SJCRH30 (cell line): ENCODE data around the gene SH2D3A. TPM values are rescaled to one million over a fixed set of nuclear protein-coding genes. Genes with fewer than 3 reads are reported as not detected.
A peak's percentile ranks its signal among the peaks of the same experiment; 100 is the strongest.

Source experiments
- DNase-seq, 2 experiments: peaks; one replicate each; pipeline ENCODE4 v3.0.0-alpha.2; 2015 to 2020
- H3K27ac ChIP-seq: fragments of 250-450 bp; sonication (Bioruptor Pico); 2 replicates; pipeline ENCODE4 v1.5.1; 2020; ENCODE audit warnings: mild to moderate bottlenecking, moderate library complexity
- H3K27me3 ChIP-seq: fragments of 250-450 bp; sonication (Bioruptor Pico); 2 replicates; pipeline ENCODE4 v1.5.1; 2020; ENCODE audit warnings: mild to moderate bottlenecking, moderate library complexity
- H3K36me3 ChIP-seq: fragments of 250-450 bp; sonication (Bioruptor Pico); 2 replicates; pipeline ENCODE4 v1.5.1; 2020; ENCODE audit warnings: mild to moderate bottlenecking, moderate library complexity
- H3K4me1 ChIP-seq: fragments of 250-450 bp; sonication (Bioruptor Pico); 2 replicates; pipeline ENCODE4 v1.5.1; 2020; ENCODE audit warnings: mild to moderate bottlenecking, moderate library complexity
- H3K4me3 ChIP-seq: fragments of 250-450 bp; sonication (Bioruptor Pico); 2 replicates; pipeline ENCODE4 v1.5.1; 2020; ENCODE audit warnings: mild to moderate bottlenecking, moderate library complexity
- H3K9me3 ChIP-seq: fragments of 250-450 bp; sonication (Bioruptor Pico); replicated peaks from 2 replicates; pipeline ENCODE4 v1.5.1; 2020; ENCODE audit warnings: mild to moderate bottlenecking, moderate library complexity
- total RNA-seq: library from RNA; depleted of rRNA; stranded (reverse); fragments of >200 nt; shearing (Covaris generic); gene quantifications from 2 replicates; pipeline ENCODE4 v1.2.3, GENCODE V29; 2014

The SH2D3A gene
- total RNA-seq, 1 experiment from 2014 or later, result not detected

DNA sequence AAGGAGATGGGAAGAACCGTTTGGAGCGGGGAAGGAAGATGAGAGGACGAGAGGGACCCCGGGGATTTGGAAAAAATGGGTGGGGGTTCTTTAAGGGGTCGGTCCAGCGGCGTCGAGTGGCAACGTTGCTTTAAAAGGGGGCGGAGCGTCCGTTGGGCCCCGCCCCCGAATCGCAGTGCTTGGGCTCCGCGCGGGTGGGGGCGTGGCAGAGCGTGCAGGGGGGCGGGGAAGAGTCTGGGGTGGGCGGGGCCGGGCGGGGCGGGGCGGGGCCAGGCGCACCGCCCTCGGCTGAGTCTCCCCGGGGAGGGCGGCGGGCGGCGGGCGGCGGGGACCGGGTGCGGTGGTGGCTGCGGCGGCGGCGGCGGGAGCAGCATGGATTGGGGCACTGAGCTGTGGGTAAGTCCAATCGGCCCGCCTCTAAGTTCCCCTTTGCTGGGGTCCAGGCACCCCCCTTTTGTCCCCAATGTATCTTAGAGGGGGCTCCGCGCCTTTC is 27.8 kb downstream of the SH2D3A start, which contains the start of gene TRIP10:
Gene TRIP10, plus strand, starts transcription at position 291 of the 493 bp plus-strand sequence. Its CDS starts 82 bp downstream, at position 373.
- DNase-seq, result peak; percentile 74 to 88
- Histone ChIP-seq H3K4me3 (peak within 1 kb of the TSS; percentile 82), H3K4me1 (peaks cover 16% of the 10 kb centered on the region)

DNA sequence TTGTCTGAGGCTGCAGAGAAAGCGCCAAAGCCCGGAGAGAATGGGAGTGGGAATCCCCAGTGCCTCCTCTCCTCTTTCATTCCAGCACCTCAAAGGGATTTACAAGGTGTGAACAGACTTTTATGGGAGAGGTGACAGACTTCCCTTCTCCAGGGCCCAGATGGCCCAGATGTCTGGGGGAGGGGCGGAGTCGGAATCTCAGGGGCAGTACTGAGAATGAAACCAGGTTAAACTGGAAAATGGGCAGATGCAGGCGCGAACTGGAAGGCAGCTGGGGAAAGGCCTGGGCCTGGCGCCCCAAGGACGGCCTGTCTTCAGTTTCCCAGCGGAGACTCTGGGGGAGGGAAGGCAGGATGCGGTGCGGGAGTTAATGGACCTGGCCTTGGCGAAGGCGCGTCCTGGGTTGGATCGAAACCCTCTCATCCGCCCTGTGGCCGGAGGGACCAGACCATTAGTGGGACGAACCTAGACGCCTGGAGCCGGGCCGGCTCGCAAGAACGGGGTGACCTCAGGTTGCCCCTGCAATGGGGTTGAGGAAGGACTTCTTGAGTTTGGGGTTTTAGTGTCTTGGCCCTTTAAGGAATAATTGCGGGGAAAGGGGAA is 28.3 kb downstream of the SH2D3A start:
- Histone ChIP-seq H3K4me1 (peaks cover 12% of the 10 kb centered on the region), H3K36me3 (peaks cover 3% of the 10 kb centered on the region; the same call in 1 of the 2 replicates), H3K4me3 (peak overlapping the region; percentile 82), H3K9me3 (no peaks in the 10 kb centered on the region), H3K27me3 (no peaks in the 10 kb centered on the region), H3K27ac (peak overlapping the region; percentile 29; the same call in 1 of the 2 replicates)
- DNase-seq, result peak; percentile 27 to 50

More for the DNA sequence above, 27.8 kb downstream of the SH2D3A start, which contains the start of gene TRIP10:
- peak within 1 kb of the TSS; percentile 35 for H3K27ac ChIP-seq
- peaks cover 3% of the 10 kb centered on the region; the same call in 1 of the 2 replicates for H3K36me3 ChIP-seq
- H3K9me3 ChIP-seq, result no peaks in the 10 kb centered on the region
- no peaks in the 10 kb centered on the region for H3K27me3 ChIP-seq

DNA sequence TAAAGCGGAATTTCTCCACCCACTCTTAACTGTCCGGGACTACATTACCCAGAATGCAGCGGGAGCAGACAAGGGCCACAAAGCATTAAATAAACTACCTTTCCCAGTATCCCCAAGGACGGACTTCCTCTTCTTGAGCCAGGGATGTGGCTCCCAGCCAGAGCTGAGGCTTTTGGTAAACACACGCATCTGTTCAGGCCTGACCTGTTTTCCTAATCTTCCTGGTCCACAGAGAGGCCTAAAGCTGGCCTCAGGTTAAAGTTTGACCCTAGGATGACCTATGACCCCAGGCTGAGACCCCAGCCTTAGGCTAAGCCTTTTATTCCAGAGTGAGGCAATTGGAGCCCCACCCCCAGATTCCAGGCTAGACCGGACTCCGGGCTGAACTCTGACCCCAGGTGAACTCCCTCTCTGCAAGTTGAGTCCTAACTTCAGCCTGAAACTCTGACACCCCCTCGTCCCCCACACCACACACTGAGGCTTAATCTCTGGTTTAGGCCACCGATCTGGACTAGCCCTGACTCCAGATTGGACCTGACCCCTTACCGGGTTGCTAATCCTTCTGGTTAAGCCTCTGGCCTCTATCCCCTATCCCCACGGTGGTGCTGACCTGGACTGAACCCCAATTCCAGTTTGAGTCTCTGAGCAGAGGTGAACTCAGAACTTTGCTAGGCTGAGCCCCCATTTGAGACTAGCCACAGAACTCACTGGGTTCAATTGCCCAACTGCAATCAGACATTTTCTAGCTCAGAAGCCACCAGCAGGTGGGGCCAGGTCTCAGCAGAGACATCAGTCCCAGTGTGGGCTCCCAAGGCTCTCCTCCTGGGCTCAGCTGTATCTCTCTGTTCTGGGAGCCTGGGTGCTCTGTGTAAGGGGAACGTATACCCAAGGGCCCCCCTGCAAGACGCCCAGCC is 29.1 kb downstream of the SH2D3A start:
- DNase-seq, result peak; percentile 76 to 85

DNA sequence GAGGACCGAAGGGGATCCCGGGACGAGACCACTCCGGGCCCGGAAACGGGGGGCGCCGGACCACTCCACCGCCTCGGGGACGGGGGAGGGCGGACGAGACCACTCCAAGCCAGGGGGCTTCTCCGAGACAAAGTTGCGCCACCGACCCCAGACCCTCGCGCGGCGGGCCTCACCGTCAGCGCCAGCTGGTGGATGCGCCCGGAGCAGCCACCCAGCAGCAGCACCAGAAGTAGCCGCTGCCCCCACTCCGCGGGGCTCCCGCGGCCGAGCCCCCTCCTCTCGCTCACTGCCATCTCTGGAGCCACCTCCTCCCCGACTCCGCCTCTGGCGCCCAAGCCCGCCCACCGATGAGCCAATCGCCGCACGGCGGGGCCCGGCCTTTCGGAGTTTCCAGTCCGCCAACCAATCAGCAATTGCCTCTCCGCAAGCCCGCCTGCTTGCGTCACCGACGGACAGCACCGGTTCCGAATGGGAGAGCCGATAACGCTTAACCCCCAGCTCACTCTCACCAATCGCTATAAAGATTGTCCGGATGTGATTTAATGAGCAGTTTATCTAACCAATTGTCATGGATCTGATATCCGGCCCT is 29.9 kb downstream of the SH2D3A start, which contains the start of gene GPR108:
Gene GPR108, minus strand, starts transcription at position 297 of the 589 bp plus-strand sequence. Its CDS starts 4 bp downstream, at position 293.
- H3K27ac ChIP-seq, result peak within 1 kb of the TSS; percentile 95
- H3K4me3 ChIP-seq, result peak within 1 kb of the TSS; percentile 78
- H3K36me3 ChIP-seq, result no peaks in the 10 kb centered on the region
- H3K4me1 ChIP-seq, result peaks cover 12% of the 10 kb centered on the region
- no peaks in the 10 kb centered on the region for H3K9me3 ChIP-seq
- no peaks in the 10 kb centered on the region for H3K27me3 ChIP-seq
- DNase-seq, result peak; percentile 98 to 99

More for the DNA sequence above, 29.1 kb downstream of the SH2D3A start:
- Histone ChIP-seq H3K9me3 (no peaks in the 10 kb centered on the region), H3K4me3 (peak overlapping the region; percentile 8), H3K27me3 (no peaks in the 10 kb centered on the region), H3K4me1 (peaks cover 12% of the 10 kb centered on the region), H3K36me3 (no peaks in the 10 kb centered on the region), H3K27ac (no peak overlapping the region)

DNA sequence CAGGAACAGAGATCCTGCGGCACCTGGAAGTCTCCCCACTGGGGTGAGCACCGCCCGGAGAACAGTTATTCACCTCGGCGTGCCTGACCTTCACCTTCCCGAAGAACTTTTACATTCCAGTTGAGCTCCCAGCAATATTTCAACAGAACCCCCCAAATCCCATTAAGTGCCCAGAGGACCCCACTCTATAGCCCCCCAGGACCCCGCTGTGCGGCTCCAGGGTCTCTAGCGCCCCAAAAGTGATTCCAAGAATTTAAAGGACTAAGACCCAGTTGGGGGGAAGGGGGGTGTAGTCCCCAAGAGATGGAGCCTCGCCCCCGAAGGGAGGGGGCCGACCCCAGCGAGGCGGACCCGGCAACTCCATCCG is 30.3 kb downstream of the SH2D3A start:
- Histone ChIP-seq H3K9me3 (no peaks in the 10 kb centered on the region), H3K4me1 (peaks cover 12% of the 10 kb centered on the region), H3K36me3 (no peaks in the 10 kb centered on the region), H3K4me3 (peak overlapping the region; percentile 78), H3K27ac (peak overlapping the region; percentile 95), H3K27me3 (no peaks in the 10 kb centered on the region)
- no peak for DNase-seq

DNA sequence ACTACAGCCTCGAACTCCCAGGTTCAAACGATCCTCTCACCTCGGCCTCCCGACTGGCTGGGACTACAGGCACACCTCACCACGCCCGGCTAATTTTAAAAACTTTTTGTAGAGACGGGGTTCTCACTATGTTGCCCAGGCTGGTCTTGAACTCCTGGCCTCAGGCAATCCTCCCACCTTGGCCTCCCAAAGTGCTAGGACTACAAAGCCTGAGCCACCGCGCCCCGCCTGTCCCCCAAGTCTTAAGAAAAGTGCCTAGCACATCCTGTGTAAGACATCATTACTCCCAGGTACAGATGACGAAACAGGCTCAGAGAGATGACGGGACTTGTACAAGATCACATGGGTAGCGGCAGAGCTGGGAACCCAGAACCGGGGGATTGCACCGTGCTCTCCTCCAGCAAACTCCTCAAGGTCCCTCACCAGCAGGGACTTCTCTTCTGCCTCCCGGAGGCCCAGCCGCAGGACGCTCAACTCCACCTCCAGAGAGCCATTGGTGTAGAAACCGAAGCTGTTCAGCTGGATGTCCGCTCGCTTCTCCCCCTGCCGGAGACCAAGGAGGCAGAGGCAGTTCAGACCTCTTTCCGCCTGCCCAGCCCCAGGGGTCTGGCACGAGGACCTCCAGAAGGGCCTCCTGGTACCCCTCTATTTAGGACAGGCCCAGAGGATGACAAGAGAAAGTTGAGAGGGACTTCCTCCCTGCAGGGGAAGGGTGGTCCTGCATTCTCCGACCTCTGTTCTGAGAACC is 30.9 kb downstream of the SH2D3A start:
- Histone ChIP-seq H3K27me3 (no peaks in the 10 kb centered on the region), H3K4me3 (peak overlapping the region; percentile 78), H3K9me3 (no peaks in the 10 kb centered on the region), H3K36me3 (no peaks in the 10 kb centered on the region), H3K27ac (peak overlapping the region; percentile 95; the same call in 1 of the 2 replicates), H3K4me1 (peaks cover 12% of the 10 kb centered on the region)
- DNase-seq, result peak; percentile 76 to 78

DNA sequence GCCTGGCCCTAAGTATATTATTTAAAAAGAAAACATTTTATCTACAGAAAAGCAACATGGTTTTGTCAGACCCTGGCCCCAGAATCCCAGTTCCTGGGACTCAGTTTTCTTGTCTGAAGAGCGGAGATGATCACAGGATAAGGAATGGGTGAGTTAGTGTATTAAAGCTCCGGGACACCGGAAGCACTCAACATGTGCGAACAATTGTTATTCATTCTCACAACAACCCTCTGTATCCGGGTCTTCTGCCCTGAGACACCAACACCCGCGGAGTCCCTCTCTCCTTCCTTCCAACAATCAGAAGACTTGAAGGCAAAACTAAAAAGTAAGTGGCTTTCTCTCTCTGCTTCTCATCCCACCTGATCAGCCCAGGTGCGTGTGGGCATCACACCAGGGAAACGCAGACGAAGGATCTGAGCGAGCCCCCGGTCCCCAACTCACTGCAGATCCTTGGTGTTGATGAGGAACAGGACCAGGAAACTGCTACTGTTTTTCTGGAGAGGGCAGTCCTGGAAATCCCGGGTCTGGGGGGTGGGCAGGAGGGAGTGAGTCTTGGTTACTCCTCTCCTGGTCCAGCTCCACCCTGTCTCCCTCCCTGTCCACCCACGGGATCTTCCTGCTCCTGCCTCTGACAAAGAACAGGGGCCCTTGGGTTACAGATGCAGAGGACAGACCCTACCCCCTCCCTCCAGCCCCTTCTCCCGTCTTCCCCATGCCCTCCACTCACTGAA is 31.9 kb downstream of the SH2D3A start:
- no peak overlapping the region for H3K4me3 ChIP-seq
- H3K4me1 ChIP-seq, result peaks cover 12% of the 10 kb centered on the region
- no peak for DNase-seq
- no peaks in the 10 kb centered on the region for H3K27me3 ChIP-seq
- H3K27ac ChIP-seq, result no peak overlapping the region
- no peaks in the 10 kb centered on the region for H3K9me3 ChIP-seq
- H3K36me3 ChIP-seq, result no peaks in the 10 kb centered on the region

DNA sequence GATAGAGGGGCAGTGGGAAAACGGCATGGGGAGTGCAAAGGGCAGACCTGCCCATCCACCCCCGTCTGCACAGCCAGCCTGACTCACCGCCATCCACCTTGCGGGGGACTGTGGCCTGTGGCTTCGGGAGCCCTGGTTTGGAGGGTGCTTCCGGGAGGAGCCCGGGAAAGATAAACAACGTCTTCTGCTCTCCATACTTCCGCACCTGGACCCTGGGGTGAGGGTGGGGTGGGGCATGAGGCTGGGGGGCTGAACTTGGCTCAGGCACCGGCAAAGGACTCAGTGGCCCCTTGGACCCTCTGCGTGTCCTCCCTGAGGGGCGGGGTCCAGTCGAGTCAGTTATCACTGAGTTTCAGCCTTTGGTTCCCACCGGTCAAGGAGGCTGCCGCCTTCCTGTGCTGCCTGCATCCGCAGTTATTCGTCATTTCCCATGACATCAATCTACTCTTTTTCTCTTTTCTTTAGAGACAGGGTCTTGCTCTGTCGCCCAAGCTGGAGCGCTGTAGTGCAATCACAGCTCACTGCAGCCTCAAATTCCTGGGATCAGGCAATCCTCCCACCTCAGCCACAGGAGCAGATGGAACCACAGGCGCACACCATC is 33.0 kb downstream of the SH2D3A start:
- no peak for DNase-seq
- Histone ChIP-seq H3K9me3 (no peaks in the 10 kb centered on the region), H3K27ac (no peak overlapping the region), H3K4me1 (peaks cover 12% of the 10 kb centered on the region), H3K27me3 (no peaks in the 10 kb centered on the region), H3K36me3 (no peaks in the 10 kb centered on the region), H3K4me3 (no peak overlapping the region)

DNA sequence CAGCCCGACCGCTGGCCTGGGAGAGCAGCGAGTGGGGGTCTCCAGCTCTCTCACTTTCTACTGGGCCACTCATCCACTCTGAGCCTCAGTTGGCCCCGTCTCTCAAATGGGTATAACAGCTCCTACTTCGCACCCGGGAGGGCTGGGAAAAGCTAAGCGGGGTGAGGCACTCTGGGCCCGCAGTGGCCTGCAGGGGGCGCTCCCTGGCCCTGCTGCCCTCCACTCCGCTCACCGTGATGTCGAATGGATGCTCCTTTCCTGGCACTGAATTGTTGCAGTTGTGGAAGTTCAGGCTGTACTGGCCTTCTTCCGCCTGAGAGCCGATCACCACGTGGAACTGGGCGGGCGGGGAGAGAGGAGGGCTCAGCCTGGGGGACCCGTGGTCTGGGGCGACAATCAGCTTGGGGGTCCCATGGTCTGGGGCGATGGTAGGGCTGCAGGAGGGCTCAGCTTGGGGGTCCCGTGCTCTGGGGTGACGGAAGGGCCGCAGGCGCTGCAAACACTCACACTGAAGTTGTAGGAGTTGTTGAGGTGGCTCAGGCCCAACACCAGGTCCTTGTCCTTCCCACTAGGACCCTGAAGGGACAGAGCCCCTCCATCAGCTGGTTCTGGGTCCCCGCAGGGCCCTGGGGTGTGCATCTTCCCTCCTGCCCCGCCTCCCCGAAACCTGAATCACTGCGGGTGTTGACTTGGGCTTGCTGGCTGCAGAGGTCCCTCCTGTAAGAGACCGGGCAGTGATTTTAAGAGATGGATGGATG is 33.7 kb downstream of the SH2D3A start:
- Histone ChIP-seq H3K9me3 (no peaks in the 10 kb centered on the region), H3K4me1 (peaks cover 6% of the 10 kb centered on the region; the same call in 1 of the 2 replicates), H3K27ac (no peak overlapping the region), H3K36me3 (no peaks in the 10 kb centered on the region), H3K27me3 (no peaks in the 10 kb centered on the region), H3K4me3 (no peak overlapping the region)
- DNase-seq, result no peak

DNA sequence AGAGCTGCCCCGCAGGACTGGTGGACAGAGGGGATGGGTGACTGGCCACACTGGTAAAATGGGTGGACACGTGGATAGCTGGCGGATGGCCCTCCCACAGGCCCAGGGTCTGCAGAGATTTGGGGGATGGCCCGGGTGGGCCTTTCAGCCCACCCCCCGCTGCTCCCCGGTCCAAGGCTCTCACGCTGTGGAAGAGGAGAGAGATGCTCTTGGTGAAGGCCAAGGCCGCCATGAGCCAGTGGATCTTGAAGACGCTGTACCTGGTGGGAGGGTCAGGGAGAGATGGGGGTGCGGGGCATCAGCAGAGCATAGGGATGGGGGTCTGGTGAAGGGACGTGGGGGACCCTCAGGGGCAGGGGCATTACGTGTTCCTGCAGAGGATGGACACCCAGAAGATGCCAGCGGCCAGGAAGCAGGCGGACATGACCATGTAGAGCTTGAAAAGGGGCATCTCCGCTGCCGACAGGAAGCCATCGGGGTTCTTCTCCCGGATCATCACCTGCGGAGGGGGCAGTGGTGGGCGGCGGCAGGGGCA is 34.4 kb downstream of the SH2D3A start:
- DNase-seq, result no peak
- no peaks in the 10 kb centered on the region; the same call in 1 of the 2 replicates for H3K4me1 ChIP-seq
- no peaks in the 10 kb centered on the region for H3K9me3 ChIP-seq
- H3K36me3 ChIP-seq, result no peaks in the 10 kb centered on the region
- H3K27ac ChIP-seq, result no peak overlapping the region
- H3K27me3 ChIP-seq, result no peaks in the 10 kb centered on the region
- H3K4me3 ChIP-seq, result no peak overlapping the region

DNA sequence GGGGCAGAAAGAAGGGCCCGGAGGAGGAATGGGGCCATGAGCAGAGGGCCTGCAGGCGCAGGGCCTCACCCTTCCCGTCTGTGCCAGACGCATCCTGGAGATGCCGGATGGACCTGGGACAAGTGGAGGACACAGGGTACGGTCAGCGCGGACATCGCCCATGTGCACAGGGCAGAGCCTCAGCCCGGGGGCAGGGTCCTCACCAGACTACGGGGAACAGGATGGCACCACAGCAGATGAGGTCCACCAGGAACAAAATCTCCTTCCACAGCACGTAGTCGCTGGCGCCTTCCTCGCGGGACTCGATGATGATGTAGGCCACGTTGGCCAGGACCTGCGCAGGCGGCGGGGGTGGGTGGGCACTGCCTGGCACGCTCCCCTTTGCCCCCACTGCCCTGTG is 35.4 kb downstream of the SH2D3A start:
- no peaks in the 10 kb centered on the region for H3K4me1 ChIP-seq
- H3K27ac ChIP-seq, result no peak overlapping the region
- no peaks in the 10 kb centered on the region for H3K27me3 ChIP-seq
- H3K36me3 ChIP-seq, result no peaks in the 10 kb centered on the region
- H3K4me3 ChIP-seq, result no peak overlapping the region
- no peaks in the 10 kb centered on the region for H3K9me3 ChIP-seq
- no peak for DNase-seq

DNA sequence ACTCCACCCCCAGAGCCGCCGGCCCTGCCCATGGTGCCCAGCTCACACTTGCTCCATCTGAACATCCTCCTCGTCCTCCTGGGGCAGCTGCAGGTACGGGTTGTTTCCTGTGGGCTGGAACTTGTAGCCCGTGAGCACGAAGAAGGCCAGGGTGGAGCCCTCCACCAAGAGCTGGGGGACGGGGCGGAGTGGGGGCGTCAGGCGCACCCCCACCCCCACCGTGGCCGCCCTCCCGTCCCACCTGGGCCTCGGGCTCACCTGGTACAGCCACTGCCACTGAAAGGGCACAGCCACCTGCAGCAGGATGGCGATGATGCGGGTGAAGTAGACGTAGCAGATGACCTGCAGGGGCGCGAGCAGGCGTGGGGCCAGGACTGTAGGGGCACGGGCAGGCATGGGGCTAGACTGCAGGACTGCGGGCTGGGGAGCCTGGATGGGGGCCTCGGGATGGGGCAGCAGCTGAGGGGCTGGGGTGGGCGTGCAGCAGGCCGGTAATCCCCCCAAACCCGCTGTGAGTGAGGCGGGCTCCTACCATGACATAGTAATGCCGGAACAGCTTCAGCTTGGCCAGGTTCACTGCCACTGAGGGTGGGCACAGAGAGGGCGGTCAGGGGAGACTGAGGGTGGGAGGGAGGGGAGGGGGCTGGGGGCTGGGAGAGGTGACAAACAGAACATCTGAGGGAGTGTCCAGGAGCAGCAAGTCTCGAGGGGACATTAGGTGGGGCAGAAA is 36.1 kb downstream of the SH2D3A start:
- H3K4me1 ChIP-seq, result no peaks in the 10 kb centered on the region
- no peaks in the 10 kb centered on the region for H3K27me3 ChIP-seq
- DNase-seq, result no peak
- H3K9me3 ChIP-seq, result no peaks in the 10 kb centered on the region
- no peaks in the 10 kb centered on the region for H3K36me3 ChIP-seq
- H3K27ac ChIP-seq, result no peak overlapping the region
- H3K4me3 ChIP-seq, result no peak overlapping the region
